ENCODE data around the gene EXOSC5. TPM values are rescaled to one million over a fixed set of nuclear protein-coding genes. Genes with fewer than 3 reads are reported as not detected.

EXOSC5 gene
- 16.8 and 20.3 TPM in 2 replicates for total RNA-seq
- long read RNA-seq, partial matches to known transcripts: 0 of 4 reads
- long read RNA-seq, other reads (novel, unspliced or antisense): 0 of 4 reads

DNA sequence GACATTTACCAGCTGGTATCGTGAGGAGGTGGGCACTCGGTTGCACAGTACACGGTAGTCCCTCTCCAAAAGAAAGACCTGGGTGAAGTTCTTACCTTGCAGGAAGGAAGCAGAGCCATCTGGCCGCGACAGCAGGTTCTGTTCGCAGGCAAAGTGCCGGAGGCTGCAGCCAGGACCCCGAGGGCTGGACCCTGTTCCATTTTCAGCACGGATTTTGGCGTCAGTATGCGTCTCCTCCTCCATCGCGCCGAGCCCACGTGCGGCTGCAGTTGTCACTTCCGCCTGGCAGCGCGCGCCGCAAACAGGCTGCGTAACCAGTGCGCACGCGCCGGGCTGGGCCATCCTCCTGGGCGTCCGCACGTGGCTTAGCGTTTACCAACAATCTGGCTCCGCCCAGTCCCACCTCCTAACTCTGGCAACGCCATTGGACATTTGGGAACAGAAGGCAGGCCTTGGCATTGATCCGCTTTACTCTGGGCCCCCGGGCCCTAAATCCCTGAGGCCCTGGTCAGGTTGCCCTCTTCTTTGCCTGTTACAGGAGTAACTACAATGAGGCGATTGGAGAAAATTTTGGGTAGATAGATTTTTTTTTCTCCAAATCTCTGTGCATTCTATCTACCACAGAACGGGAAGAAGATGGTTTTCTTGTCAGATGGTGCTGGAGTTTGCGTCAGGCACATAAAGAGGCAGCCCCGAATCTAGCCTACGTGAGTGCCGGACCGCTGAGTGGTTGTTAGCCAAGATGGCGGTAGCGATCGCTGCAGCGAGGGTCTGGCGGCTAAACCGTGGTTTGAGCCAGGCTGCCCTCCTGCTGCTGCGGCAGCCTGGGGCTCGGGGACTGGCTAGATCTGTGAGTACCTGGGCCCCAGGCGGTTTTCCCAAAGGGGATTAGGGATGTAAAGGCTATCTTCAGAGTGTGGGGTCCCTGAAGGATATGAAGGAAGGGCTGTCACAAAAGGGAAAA lies at the start of gene EXOSC5, which contains the start of gene BCKDHA:
Gene EXOSC5, minus strand, starts transcription at position 274 of the 964 bp plus-strand sequence. Its CDS starts 31 bp downstream, at position 243.
Gene BCKDHA, plus strand, starts transcription at position 733 of the 964 bp plus-strand sequence. Its CDS starts 10 bp downstream, at position 743.
- H3K4me3 Mint-ChIP-seq: peak within 1 kb of the TSS; percentile 97
- no peaks in the 10 kb centered on the region for H3K27me3 Mint-ChIP-seq (ENCODE audit: low read depth)
- peaks cover 38% of the 10 kb centered on the region for H3K4me1 Mint-ChIP-seq
- peak; percentile 96 for DNase-seq (ENCODE audit: low read depth, low spot score)
- H3K9me3 Mint-ChIP-seq: no peaks in the 10 kb centered on the region
- H3K36me3 Mint-ChIP-seq (ENCODE audit: low read depth): no peaks in the 10 kb centered on the region
- H3K27ac Mint-ChIP-seq (ENCODE audit: unreplicated experiment): peak within 1 kb of the TSS; percentile 100
- no peak for TF ChIP-seq CTCF (conservative IDR thresholded peaks at IDR 0.05)

DNA sequence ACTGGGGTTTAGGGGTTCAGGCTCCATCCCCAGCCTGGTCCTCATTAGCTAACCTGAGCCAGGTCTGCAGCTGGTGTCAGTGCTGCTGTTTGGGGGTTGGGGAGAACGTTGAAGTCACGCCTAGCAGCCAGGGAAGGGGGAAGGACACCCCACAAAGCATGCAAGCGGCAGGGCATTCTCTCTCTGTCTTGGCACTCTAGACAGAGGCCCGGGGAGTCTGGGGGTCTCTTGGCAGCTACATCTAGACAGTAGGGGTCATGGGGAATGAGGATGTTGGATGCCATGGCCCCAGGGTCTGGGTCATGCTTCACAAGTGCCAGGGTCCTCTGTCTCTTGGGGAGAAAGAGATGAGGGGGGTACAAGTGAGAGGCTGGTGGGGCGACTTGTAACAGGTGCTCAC lies 48.4 kb upstream of the EXOSC5 start:
- no peak overlapping the region for H3K27ac Mint-ChIP-seq (ENCODE audit: unreplicated experiment)
- no peaks in the 10 kb centered on the region for H3K9me3 Mint-ChIP-seq
- peaks cover 5% of the 10 kb centered on the region for H3K4me1 Mint-ChIP-seq
- H3K27me3 Mint-ChIP-seq (ENCODE audit: low read depth): peaks cover 67% of the 10 kb centered on the region
- no peak overlapping the region for H3K4me3 Mint-ChIP-seq
- H3K36me3 Mint-ChIP-seq (ENCODE audit: low read depth): no peaks in the 10 kb centered on the region
- TF ChIP-seq CTCF (conservative IDR thresholded peaks at IDR 0.05): no peak
- no peak for DNase-seq (ENCODE audit: low read depth, low spot score)

- Mint-ChIP-seq H3K36me3 (ENCODE audit: low read depth) (no peaks in the 10 kb centered on the region), H3K4me1 (peaks cover 3% of the 10 kb centered on the region), H3K27ac (ENCODE audit: unreplicated experiment) (no peak overlapping the region), H3K27me3 (ENCODE audit: low read depth) (peaks cover 60% of the 10 kb centered on the region), H3K4me3 (no peak overlapping the region), H3K9me3 (no peaks in the 10 kb centered on the region)
- DNase-seq (ENCODE audit: low read depth, low spot score): no peak
- TF ChIP-seq CTCF (conservative IDR thresholded peaks at IDR 0.05): no peak
Observed at GRCh38 chr19:41443813-41444455, 46.8 kb upstream of the EXOSC5 start.

DNA sequence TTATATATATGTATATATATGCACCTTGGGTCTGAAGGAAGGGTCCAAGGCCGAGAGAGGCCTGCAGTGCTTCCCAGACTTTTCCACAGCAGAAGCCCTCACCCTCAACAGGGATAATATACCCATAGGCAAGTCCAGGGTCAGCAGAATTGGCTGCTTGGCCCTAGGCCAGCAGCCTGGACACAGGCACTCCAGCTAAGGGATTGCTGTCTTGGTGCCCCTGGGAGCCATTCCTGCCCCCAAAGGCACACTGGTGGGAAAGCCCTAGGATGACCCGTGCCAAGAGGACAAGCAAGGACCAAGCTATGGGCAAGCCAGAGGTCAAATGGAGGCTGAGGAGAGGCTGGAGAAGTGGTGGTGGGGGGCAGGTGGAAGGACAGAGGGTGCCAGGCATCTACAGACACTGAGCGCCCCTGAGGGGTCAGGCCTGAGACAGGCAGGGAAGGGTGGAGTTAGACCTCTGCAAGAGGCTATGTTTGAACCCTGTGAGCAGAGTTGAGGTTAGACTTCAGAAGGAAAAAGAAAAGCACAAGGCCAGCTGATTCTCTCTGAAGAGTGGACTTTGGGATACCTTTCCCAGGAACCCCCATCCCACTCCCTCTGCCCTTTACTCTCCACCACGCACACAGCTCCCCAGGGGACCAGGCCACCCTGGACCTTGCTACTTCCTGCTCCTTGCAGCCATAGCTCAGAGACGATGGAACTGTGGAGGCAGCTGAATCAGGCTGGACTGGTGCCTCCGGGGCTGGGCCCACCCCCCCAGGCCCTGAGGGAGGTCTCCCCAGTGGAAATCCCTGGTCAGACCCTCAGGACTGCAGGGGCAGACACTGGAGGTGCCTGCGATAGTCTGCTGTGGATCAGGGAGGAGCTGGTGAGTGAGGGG lies 45.6 kb upstream of the EXOSC5 start, which contains the start of gene ERICH4:
Gene ERICH4, plus strand, starts transcription at position 684 of the 883 bp plus-strand sequence. Its CDS starts 14 bp downstream, at position 698.
- peaks cover 52% of the 10 kb centered on the region for H3K27me3 Mint-ChIP-seq (ENCODE audit: low read depth)
- H3K9me3 Mint-ChIP-seq: no peaks in the 10 kb centered on the region
- H3K4me3 Mint-ChIP-seq: peak within 1 kb of the TSS; percentile 41
- H3K4me1 Mint-ChIP-seq: peaks cover 9% of the 10 kb centered on the region
- no peak for TF ChIP-seq CTCF (conservative IDR thresholded peaks at IDR 0.05)
- no peak for DNase-seq (ENCODE audit: low read depth, low spot score)
- no peak within 1 kb of the TSS for H3K27ac Mint-ChIP-seq (ENCODE audit: unreplicated experiment)
- peaks cover under 1% of the 10 kb centered on the region for H3K36me3 Mint-ChIP-seq (ENCODE audit: low read depth)

All from neural crest cell (in vitro differentiated cells).